ENCODE data around the gene CXCL12.

The CXCL12 gene

GRCh38 chr10:44413416-44413815 lies 28.5 kb upstream of the CXCL12 start:
- TF ChIP-seq ZFX (IDR thresholded peaks at IDR 0.05) = no peak
- TF ChIP-seq CTCF (conservative IDR thresholded peaks at IDR 0.05) = no peak
- H3K27ac ChIP-seq = no peak overlapping the region

GRCh38 chr10:44411251-44411650 lies 26.4 kb upstream of the CXCL12 start:
- TF ChIP-seq CTCF (conservative IDR thresholded peaks at IDR 0.05) (no peak), ZFX (IDR thresholded peaks at IDR 0.05) (no peak)

GRCh38 chr10:44404741-44405437 lies 20.0 kb upstream of the CXCL12 start:
- TF ChIP-seq CTCF (conservative IDR thresholded peaks at IDR 0.05) (no peak), ZFX (IDR thresholded peaks at IDR 0.05) (no peak)
- no peak overlapping the region for H3K27ac ChIP-seq

More at GRCh38 chr10:44411251-44411650, 26.4 kb upstream of the CXCL12 start:
- H3K27ac ChIP-seq = no peak overlapping the region

GRCh38 chr10:44402465-44403195 lies 17.7 kb upstream of the CXCL12 start:
- no peak overlapping the region for H3K27ac ChIP-seq
- TF ChIP-seq CTCF (conservative IDR thresholded peaks at IDR 0.05) (no peak), ZFX (IDR thresholded peaks at IDR 0.05) (no peak)

GRCh38 chr10:44400541-44400940 lies 15.6 kb upstream of the CXCL12 start:
- TF ChIP-seq ZFX (IDR thresholded peaks at IDR 0.05) (no peak), CTCF (conservative IDR thresholded peaks at IDR 0.05) (no peak)
- no peak overlapping the region for H3K27ac ChIP-seq

- TF ChIP-seq CTCF (conservative IDR thresholded peaks at IDR 0.05) = no peak
- TF ChIP-seq ZFX (IDR thresholded peaks at IDR 0.05) = no peak
- no peak overlapping the region for H3K27ac ChIP-seq
Observed at GRCh38 chr10:44399659-44400451, 15.0 kb upstream of the CXCL12 start.
